Uterus (tissue), 2 donors: Measurements from ENCODE around the gene FAM9C.

Experiments used
- CTCF ChIP-seq, 4 experiments: fragments of 200-600 bp in 2 of 4; fragments of 450-650 bp in 2 of 4; sonication (generic) in 2 of 4; IDR thresholded peaks; one replicate each; pipeline ENCODE4 v1.5.1; 2016 to 2019; ENCODE audit warnings: antibody characterized with exemption in 4 of 4, mild to moderate bottlenecking in 2 of 4, moderate library complexity in 1 of 4
- POLR2A ChIP-seq, 2 donors: fragments of 450-650 bp; IDR thresholded peaks; one replicate each; pipeline ENCODE4 v1.6.1; 2016; ENCODE audit warnings: antibody characterized with exemption in 2 of 2, mild to moderate bottlenecking in 1 of 2, moderate library complexity in 1 of 2

GRCh38 chrX:12999422-12999821 is 45.0 kb downstream of the FAM9C start:
- no peak for TF ChIP-seq CTCF (IDR thresholded peaks at IDR 0.05)
- TF ChIP-seq POLR2A (IDR thresholded peaks at IDR 0.05), result no peak
